Astrocyte of the cerebellum (primary cell): ENCODE data around the gene CHST6.
"Not testable (repeated sequence)": the region's sequence is repeated elsewhere in the genome, so short reads cannot be mapped to it uniquely, and the experiment has no call there.

Source experiments
- DNase-seq: peaks from one replicate; pipeline ENCODE4 v3.0.0-alpha.2; 2011; ENCODE audit warnings: low read depth
- H3K4me3 ChIP-seq: 2 replicates; pipeline ENCODE4 v1.5.1; 2011; ENCODE audit warnings: mild to moderate bottlenecking, low read depth, low read length, moderate library complexity
- CTCF ChIP-seq: IDR thresholded peaks from 2 replicates; pipeline ENCODE4 v1.5.1; 2012; ENCODE audit warnings: low read length, low read depth, moderate library complexity, mild to moderate bottlenecking; ENCODE audit errors: missing control alignments
- in situ Hi-C: cut with HindIII; loops from 2 replicates; pipeline ENCODE4 v1.10.0; 2017; ENCODE audit warnings: low sequenced_read_pairs

CHST6 gene

GRCh38 chr16:75502916-75503605, 7.8 kb upstream of the CHST6 start:
- TF ChIP-seq CTCF, result no peak
- in situ Hi-C loops, result no loop called here
- H3K4me3 ChIP-seq, result no peak overlapping the region
- no peak for DNase-seq

GRCh38 chr16:75501820-75502219, 6.6 kb upstream of the CHST6 start:
- in situ Hi-C loops, DNase-seq, H3K4me3 ChIP-seq: not testable (repeated sequence)

DNA sequence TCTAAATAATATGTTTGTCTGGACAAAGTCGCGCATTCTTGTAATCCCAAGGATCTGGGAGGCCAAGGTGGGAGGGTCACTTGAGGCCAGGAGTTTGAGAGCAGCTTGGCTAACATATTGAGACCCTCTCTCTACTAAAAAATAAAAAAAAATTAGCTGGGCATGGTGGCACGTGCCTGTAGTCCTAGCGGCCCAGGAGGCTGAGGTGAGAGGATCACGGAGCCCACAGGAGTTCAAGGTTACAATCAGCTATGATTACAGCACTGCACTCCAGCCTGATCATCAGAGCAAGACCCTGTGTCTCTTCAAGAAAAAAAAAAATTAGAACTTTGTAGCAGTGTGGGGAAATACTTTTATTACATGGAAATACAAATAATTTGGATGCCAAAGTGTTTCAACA, 6.1 kb upstream of the CHST6 start:
- no peak for TF ChIP-seq CTCF
- in situ Hi-C loops, result no loop called here
- no peak for DNase-seq
- H3K4me3 ChIP-seq, result no peak overlapping the region

DNA sequence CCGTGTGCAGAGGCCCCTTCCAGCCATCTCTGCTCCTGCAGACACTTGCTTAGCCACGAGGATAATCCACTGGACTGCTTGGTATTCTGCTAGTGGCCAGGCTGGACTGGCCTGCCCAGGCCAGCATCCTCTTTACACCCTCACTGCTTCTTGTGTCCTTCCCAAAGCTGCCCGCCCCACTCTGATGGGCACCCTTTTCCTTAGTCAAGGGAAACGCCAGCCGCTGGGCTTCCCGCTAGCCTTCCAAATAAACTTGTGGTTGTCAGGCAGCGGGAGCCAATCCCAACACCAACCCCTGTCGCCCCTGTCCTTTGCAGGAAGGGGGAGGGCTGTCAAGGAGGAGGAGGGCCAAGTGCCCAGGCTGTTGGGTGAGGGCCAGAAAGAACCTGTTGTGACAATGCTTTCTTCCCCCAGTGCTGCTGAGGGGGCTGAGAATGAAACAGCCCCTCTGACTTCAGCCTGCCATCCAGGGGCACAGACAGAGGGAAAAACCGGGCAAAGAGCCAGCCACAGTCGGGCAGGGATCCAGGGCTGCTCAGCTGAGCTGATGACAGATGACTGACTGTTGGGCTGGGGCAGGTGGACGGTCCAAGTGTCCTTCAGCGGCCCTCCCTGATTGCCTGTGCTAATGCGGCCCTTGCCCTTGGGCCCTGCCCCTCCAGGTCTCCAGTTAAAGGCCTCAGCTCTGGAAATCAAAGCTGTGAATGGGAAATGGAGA, 3.5 kb upstream of the CHST6 start:
- H3K4me3 ChIP-seq, in situ Hi-C loops, DNase-seq: not testable (repeated sequence)

DNA sequence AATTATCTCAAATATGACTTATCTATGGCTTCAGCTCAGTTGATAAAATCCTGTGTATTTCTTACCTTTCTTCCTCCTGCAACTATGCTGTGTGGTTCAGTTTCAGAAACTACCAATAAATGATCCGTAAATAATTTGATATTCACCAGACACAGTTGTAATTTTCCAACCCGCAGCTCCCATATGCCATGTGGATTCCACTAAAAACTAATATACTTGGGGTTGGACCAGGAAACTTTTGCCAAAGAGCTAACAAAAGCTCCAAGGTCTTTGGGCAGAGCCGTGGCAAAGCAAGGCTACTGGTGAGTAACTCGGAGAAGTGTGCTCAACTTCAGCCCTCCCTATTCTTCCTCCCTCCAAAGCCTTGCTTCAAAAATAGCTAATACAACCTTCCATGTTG, 2.3 kb upstream of the CHST6 start:
- TF ChIP-seq CTCF, result no peak
- H3K4me3 ChIP-seq, result no peak overlapping the region
- peak; percentile 53 for DNase-seq
- in situ Hi-C loops, result no loop called here

DNA sequence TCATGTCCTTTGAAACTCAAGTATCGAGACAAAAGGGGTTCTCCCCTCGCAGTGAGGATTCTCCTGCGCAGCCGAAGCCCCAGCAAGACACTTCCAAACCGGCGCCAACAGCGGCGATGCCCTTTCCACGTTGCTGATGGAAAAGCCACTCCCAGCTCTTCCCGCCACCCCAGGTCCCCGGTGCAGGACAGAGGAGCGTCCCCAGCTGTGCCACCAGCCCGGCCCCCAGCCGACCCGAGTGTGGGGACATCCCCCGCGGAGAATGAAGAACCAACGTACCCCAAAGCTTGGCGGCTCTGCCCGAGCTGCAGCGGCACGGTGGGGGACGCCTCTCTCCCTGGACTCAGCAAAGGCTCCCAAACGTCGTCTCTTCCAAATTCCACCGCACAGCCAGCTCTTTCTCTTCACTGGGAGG, 573 bp downstream of the CHST6 start:
- in situ Hi-C loops, result no loop called here
- peak overlapping the region; percentile 40 for H3K4me3 ChIP-seq
- DNase-seq, result no peak
- TF ChIP-seq CTCF, result no peak

DNA sequence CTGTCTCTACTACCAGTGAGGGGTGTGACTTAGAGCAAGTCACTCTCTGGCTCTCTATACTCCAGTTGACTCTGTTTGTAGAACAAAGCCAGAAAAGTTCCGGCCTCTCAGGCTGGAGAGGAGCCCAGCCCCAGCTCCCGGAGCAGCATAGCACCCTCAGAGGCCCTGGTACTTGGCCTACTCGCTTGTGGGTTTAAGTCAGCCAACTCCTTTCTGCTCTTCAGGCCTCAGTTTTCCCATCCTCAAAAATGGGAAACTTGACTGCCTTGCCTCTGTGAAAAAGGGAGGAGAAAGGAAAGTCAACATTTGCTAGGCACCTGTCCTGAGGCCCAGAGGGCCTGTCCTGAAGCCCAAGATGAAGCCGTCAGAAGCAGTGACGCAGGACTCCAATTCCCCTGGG, 1.1 kb downstream of the CHST6 start:
- in situ Hi-C loops, result no loop called here

More for the DNA sequence above, 1.1 kb downstream of the CHST6 start:
- peak overlapping the region; percentile 40 for H3K4me3 ChIP-seq
- DNase-seq, result no peak
- TF ChIP-seq CTCF, result no peak
